HCT116 (cell line): ENCODE data around the gene TBC1D22B. TPM values are rescaled to one million over a fixed set of nuclear protein-coding genes. Genes with fewer than 3 reads are reported as not detected.
A peak's percentile ranks its signal among the peaks of the same experiment; 100 is the strongest.

Experiments
- ATAC-seq: fragments of 200-7000 bp; cut with Tn5 transposase; 2 replicates; pipeline ENCODE4 v1.9.1; 2020; ENCODE audit warnings: mild to moderate bottlenecking, moderate library complexity
- BruUV-seq: library from RNA; stranded (reverse); fragments of 400-500 nt; replicated peaks from 2 replicates; lab custom pipeline; 2021; lab: Mats Ljungman, UMichigan
- CTCF ChIA-PET: fragments of 300-600 bp; sonication (Branson Sonifier 250); formaldehyde crosslinking; loops from one replicate; lab custom pipeline; 2021; ENCODE audit warnings: antibody characterized with exemption; lab: Charles Lee
- POLR2A ChIA-PET: fragments of 300-600, 350-600 bp; sonication (Branson Sonifier 250); formaldehyde crosslinking; loops from one replicate; lab custom pipeline; 2021; ENCODE audit warnings: antibody characterized with exemption; lab: Charles Lee
- RAD21 ChIA-PET, 2 experiments: fragments of 300-600 bp; sonication (Branson Sonifier 250); formaldehyde crosslinking; loops; one replicate each; lab custom pipeline; 2023; ENCODE audit warnings: low total read pairs in 2 of 2; ENCODE audit not compliant: uncharacterized antibody in 2 of 2, unreplicated experiment in 2 of 2, low non-redundant PET in 1 of 2; lab: Charles Lee
- DNase-seq: peaks from one replicate; pipeline ENCODE4 v3.0.0-alpha.2; 2010; ENCODE audit warnings: low read depth, low spot score
- H2AFZ ChIP-seq: fragments of 200-600 bp; shearing (Covaris generic), sonication (generic); 2 replicates; pipeline ENCODE4 v1.6.1; 2017; ENCODE audit warnings: low read depth, mixed run types, mixed read lengths, antibody characterized with exemption, low read length; ENCODE audit not compliant: poor library complexity, severe bottlenecking
- H3K27ac ChIP-seq: 2 replicates; pipeline ENCODE4 v1.5.1; 2012; ENCODE audit warnings: low read depth, low read length
- H3K27me3 ChIP-seq: fragments of 200-600 bp; sonication (generic); 2 replicates; pipeline ENCODE4 v1.6.1; 2016; ENCODE audit warnings: mixed run types, low read length, mixed read lengths; ENCODE audit not compliant: insufficient read depth
- H3K36me3 ChIP-seq, 2 experiments: fragments of 200-500 bp in 1 of 2; fragments of 200-600 bp in 1 of 2; sonication (Bioruptor generic) in 1 of 2; sonication (generic) in 1 of 2; 2 replicates each; pipeline versions ENCODE4 v1.5.1 to v1.6.1; 2014 to 2016; ENCODE audit warnings: low read length in 2 of 2, inconsistent platforms in 1 of 2, mixed read lengths in 1 of 2, mixed run types in 1 of 2; ENCODE audit not compliant: insufficient read depth in 2 of 2, control insufficient read depth in 1 of 2
- H3K4me1 ChIP-seq, 2 experiments: fragments of 200-600 bp in 1 of 2; sonication (generic) in 1 of 2; 2 replicates each; pipeline versions ENCODE4 v1.5.1 to v1.6.1; 2012 to 2017; ENCODE audit warnings: low read length in 2 of 2, inconsistent platforms in 1 of 2, mild to moderate bottlenecking in 1 of 2, mixed read lengths in 1 of 2, mixed run types in 1 of 2, moderate library complexity in 1 of 2; ENCODE audit not compliant: insufficient read depth in 2 of 2, control insufficient read depth in 1 of 2
- H3K4me2 ChIP-seq: fragments of 200-600 bp; sonication (generic); 2 replicates; pipeline ENCODE4 v1.6.1; 2017; ENCODE audit warnings: mixed run types, low read length, mixed read lengths
- H3K4me3 ChIP-seq, 2 experiments: fragments of 200-600 bp in 1 of 2; sonication (generic) in 1 of 2; replicated peaks in 1 of 2; 2 replicates each; pipeline ENCODE4 v1.5.1; 2011 to 2016; ENCODE audit warnings: low read length in 2 of 2, control low read depth in 1 of 2, low read depth in 1 of 2, mild to moderate bottlenecking in 1 of 2, mixed read lengths in 1 of 2, mixed run types in 1 of 2
- H3K79me2 ChIP-seq: fragments of 200-600 bp; sonication (generic); 2 replicates; pipeline ENCODE4 v1.6.1; 2017; ENCODE audit warnings: mild to moderate bottlenecking, mixed run types, low read length, moderate library complexity, mixed read lengths; ENCODE audit not compliant: insufficient read depth
- H3K9ac ChIP-seq: fragments of 200-600 bp; sonication (generic); 2 replicates; pipeline ENCODE4 v1.6.1; 2016; ENCODE audit warnings: low read length, mixed read lengths
- H3K9me2 ChIP-seq: fragments of 200-600 bp; sonication (generic), shearing (Covaris generic); 2 replicates; pipeline ENCODE4 v1.6.1; 2017; ENCODE audit warnings: mixed run types, mild to moderate bottlenecking, moderate library complexity; ENCODE audit not compliant: insufficient read depth
- H3K9me3 ChIP-seq, 2 experiments: fragments of 200-500 bp in 1 of 2; fragments of 200-600 bp in 1 of 2; sonication (Bioruptor generic) in 1 of 2; sonication (generic) in 1 of 2; 2 replicates each; pipeline ENCODE4 v1.6.1; 2014 to 2017; ENCODE audit warnings: low read length in 2 of 2, mixed read lengths in 2 of 2, inconsistent platforms in 1 of 2, low read depth in 1 of 2, mild to moderate bottlenecking in 1 of 2, mixed run types in 1 of 2, moderate library complexity in 1 of 2; ENCODE audit not compliant: control insufficient read depth in 1 of 2, insufficient read depth in 1 of 2
- H4K20me1 ChIP-seq: fragments of 200-600 bp; sonication (generic), shearing (Covaris generic); 2 replicates; pipeline ENCODE4 v1.6.1; 2017; ENCODE audit warnings: mixed run types, mild to moderate bottlenecking, moderate library complexity; ENCODE audit not compliant: insufficient read depth
- ATF3 ChIP-seq: IDR thresholded peaks from 2 replicates; pipeline ENCODE4 v1.6.1; 2012
- CBX3 ChIP-seq: IDR thresholded peaks from 2 replicates; pipeline ENCODE4 v1.6.1; 2012; ENCODE audit warnings: low read depth
- CEBPB ChIP-seq: IDR thresholded peaks from 2 replicates; pipeline ENCODE4 v1.6.1; 2012; ENCODE audit warnings: low read depth
- EGR1 ChIP-seq: IDR thresholded peaks from 2 replicates; pipeline ENCODE4 v1.6.1; 2012; ENCODE audit warnings: low read depth
- ELF1 ChIP-seq: IDR thresholded peaks from 2 replicates; pipeline ENCODE4 v1.6.1; 2012; ENCODE audit warnings: low read depth, borderline replicate concordance
- EZH2 ChIP-seq: fragments of 200-600 bp; sonication (generic); IDR thresholded peaks from 2 replicates; pipeline ENCODE4 v1.6.1; 2017; ENCODE audit warnings: antibody characterized with exemption, mixed run types
- EZH2phosphoT487 ChIP-seq: fragments of 200-600 bp; IDR thresholded peaks from 2 replicates; pipeline ENCODE4 v1.6.1; 2018; ENCODE audit warnings: antibody characterized with exemption, borderline replicate concordance
- FOSL1 ChIP-seq: IDR thresholded peaks from 2 replicates; pipeline ENCODE4 v1.6.1; 2012; ENCODE audit warnings: low read depth
- JUND ChIP-seq: IDR thresholded peaks from 2 replicates; pipeline ENCODE4 v1.6.1; 2012
- MAX ChIP-seq: IDR thresholded peaks from 2 replicates; pipeline ENCODE4 v1.6.1; 2012
- POLR2A ChIP-seq: IDR thresholded peaks from 2 replicates; pipeline ENCODE4 v1.7.0; 2011; ENCODE audit warnings: borderline replicate concordance; ENCODE audit not compliant: insufficient read depth, insufficient read length; ENCODE audit errors: extremely low read depth
- RAD21 ChIP-seq: IDR thresholded peaks from 2 replicates; pipeline ENCODE4 v1.6.1; 2012; ENCODE audit warnings: low read depth, mild to moderate bottlenecking
- SP1 ChIP-seq: IDR thresholded peaks from 2 replicates; pipeline ENCODE4 v1.6.1; 2012; ENCODE audit warnings: low read depth
- SRF ChIP-seq: IDR thresholded peaks from 2 replicates; pipeline ENCODE4 v1.6.1; 2012; ENCODE audit warnings: low read depth
- TCF7L2 ChIP-seq: IDR thresholded peaks from 2 replicates; pipeline ENCODE4 v1.7.0; 2011; ENCODE audit warnings: borderline replicate concordance, inconsistent platforms; ENCODE audit not compliant: insufficient read depth, insufficient read length; ENCODE audit errors: extremely low read depth
- YY1 ChIP-seq: IDR thresholded peaks from 2 replicates; pipeline ENCODE4 v1.6.1; 2011; ENCODE audit warnings: low read length, low read depth, moderate library complexity, mild to moderate bottlenecking; ENCODE audit not compliant: insufficient replicate concordance; ENCODE audit errors: extremely low read depth
- ZBTB33 ChIP-seq: IDR thresholded peaks from 2 replicates; pipeline ENCODE4 v1.6.1; 2011; ENCODE audit warnings: mild to moderate bottlenecking, low read length, moderate library complexity; ENCODE audit not compliant: insufficient replicate concordance; ENCODE audit errors: extremely low read depth
- ZFX ChIP-seq: fragments of 450-650 bp; IDR thresholded peaks from 2 replicates; pipeline ENCODE4 v1.6.1; 2017
- ZNF274 ChIP-seq: fragments of 200-500 bp; sonication (Bioruptor generic); IDR thresholded peaks from 2 replicates; pipeline ENCODE4 v1.6.1; 2014; ENCODE audit warnings: mild to moderate bottlenecking, low read depth, low read length, inconsistent platforms
- intact Hi-C: fragments of 100-400 bp; cut with micrococcal nuclease; formaldehyde crosslinking; loops from 2 replicates; pipeline ENCODE4 v1.10.0; 2022
- total RNA-seq: library from RNA; stranded (reverse); gene quantifications from one replicate; pipeline ENCODE4 v1.2.1, GENCODE V29; 2021; ENCODE audit not compliant: unreplicated experiment
- TF ChIP-seq, protein P1 (sequence below): IDR thresholded peaks from 2 replicates; pipeline ENCODE4 v1.6.1; 2012; ENCODE audit warnings: low read depth

The TBC1D22B gene
- total RNA-seq, 1 experiment from 2014 or later, result 9.1 TPM

- Histone ChIP-seq H3K4me1 (peaks cover 6 to 14% of the 10 kb centered on the region in 2 experiments; a peak in 3 of 4 replicates), H3K9me2 (no peaks in the 10 kb centered on the region), H3K27ac (peak within 1 kb of the TSS; percentile 52), H3K4me3 (peak within 1 kb of the TSS; percentile 87 to 92), H2AFZ (peak within 1 kb of the TSS; percentile 96), H3K79me2 (peaks cover 48% of the 10 kb centered on the region), H4K20me1 (no peaks in the 10 kb centered on the region), H3K27me3 (no peaks in the 10 kb centered on the region), H3K4me2 (peak within 1 kb of the TSS; percentile 85), H3K36me3 (no peaks in the 10 kb centered on the region), H3K9ac (peak within 1 kb of the TSS; percentile 86), H3K9me3 (no peaks in the 10 kb centered on the region)
- no TSS peak for BruUV-seq
- intact Hi-C loops, result no loop called here
- ChIA-PET CTCF (no interaction called here), POLR2A (interaction anchor here (0.7 to 0.8 kb wide), 2 partner anchors 17 to 1275 kb away, joined by 3 read pairs; no protein-coding TSS in a partner anchor), RAD21 (no interaction called here)
- ATAC-seq (peak; percentile 95), DNase-seq (peak; percentile 74)
- TF ChIP-seq RAD21 (no peak), ZBTB33 (no peak), CEBPB (no peak), EZH2 (no peak), ZNF274 (no peak), SP1 (no peak), CBX3 (peak; percentile 67; the same call in 1 of the 2 replicates), YY1 (peak; percentile 79), POLR2A (peak; percentile 68), ELF1 (no peak; the same call in 1 of the 2 replicates), MAX (peak; percentile 94), JUND (no peak), FOSL1 (no peak), SRF (peak; percentile 39; the same call in 1 of the 2 replicates), EGR1 (no peak), ZFX (no peak), TCF7L2 (no peak), EZH2phosphoT487 (no peak), ATF3 (no peak)
- TF ChIP-seq, protein P1, sequence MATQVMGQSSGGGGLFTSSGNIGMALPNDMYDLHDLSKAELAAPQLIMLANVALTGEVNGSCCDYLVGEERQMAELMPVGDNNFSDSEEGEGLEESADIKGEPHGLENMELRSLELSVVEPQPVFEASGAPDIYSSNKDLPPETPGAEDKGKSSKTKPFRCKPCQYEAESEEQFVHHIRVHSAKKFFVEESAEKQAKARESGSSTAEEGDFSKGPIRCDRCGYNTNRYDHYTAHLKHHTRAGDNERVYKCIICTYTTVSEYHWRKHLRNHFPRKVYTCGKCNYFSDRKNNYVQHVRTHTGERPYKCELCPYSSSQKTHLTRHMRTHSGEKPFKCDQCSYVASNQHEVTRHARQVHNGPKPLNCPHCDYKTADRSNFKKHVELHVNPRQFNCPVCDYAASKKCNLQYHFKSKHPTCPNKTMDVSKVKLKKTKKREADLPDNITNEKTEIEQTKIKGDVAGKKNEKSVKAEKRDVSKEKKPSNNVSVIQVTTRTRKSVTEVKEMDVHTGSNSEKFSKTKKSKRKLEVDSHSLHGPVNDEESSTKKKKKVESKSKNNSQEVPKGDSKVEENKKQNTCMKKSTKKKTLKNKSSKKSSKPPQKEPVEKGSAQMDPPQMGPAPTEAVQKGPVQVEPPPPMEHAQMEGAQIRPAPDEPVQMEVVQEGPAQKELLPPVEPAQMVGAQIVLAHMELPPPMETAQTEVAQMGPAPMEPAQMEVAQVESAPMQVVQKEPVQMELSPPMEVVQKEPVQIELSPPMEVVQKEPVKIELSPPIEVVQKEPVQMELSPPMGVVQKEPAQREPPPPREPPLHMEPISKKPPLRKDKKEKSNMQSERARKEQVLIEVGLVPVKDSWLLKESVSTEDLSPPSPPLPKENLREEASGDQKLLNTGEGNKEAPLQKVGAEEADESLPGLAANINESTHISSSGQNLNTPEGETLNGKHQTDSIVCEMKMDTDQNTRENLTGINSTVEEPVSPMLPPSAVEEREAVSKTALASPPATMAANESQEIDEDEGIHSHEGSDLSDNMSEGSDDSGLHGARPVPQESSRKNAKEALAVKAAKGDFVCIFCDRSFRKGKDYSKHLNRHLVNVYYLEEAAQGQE, result no peak
Observed at GRCh38 chr6:37353761-37354525, 96.4 kb downstream of the TBC1D22B start, which contains the start of gene RNF8. Gene RNF8, plus strand, starts transcription at chr6:37353983. Its CDS starts 182 bp downstream, at chr6:37354165.
